Loucy (cell line): Measurements from ENCODE around the gene GATA6.

Experiments
- H2AFZ ChIP-seq: fragments of 200-600 bp; sonication (generic); 2 replicates; pipeline ENCODE4 v1.6.0; 2016; ENCODE audit warnings: antibody characterized with exemption, mild to moderate bottlenecking, low read length, moderate library complexity
- H3F3A ChIP-seq: fragments of 200-600 bp; 2 replicates; pipeline ENCODE4 v1.6.0; 2016; ENCODE audit warnings: antibody characterized with exemption, low read depth, mild to moderate bottlenecking
- H3K27me3 ChIP-seq: fragments of 200-600 bp; sonication (generic); 2 replicates; pipeline ENCODE4 v1.6.1; 2014; ENCODE audit warnings: low read length, mild to moderate bottlenecking; ENCODE audit not compliant: insufficient read depth, poor library complexity, severe bottlenecking
- H3K36me3 ChIP-seq: fragments of 200-600 bp; sonication (generic); 2 replicates; pipeline ENCODE4 v1.6.1; 2016; ENCODE audit warnings: low read length; ENCODE audit not compliant: insufficient read depth
- H3K4me1 ChIP-seq: fragments of 200-600 bp; sonication (generic); 2 replicates; pipeline ENCODE4 v1.5.1; 2014; ENCODE audit warnings: low read length, mild to moderate bottlenecking; ENCODE audit not compliant: insufficient read depth, poor library complexity, severe bottlenecking
- H3K4me2 ChIP-seq: fragments of 200-600 bp; sonication (generic); 2 replicates; pipeline ENCODE4 v1.6.0; 2014; ENCODE audit warnings: antibody characterized with exemption, low read length, low read depth, mild to moderate bottlenecking; ENCODE audit not compliant: poor library complexity, severe bottlenecking
- H3K4me3 ChIP-seq: fragments of 200-600 bp; sonication (generic); 2 replicates; pipeline ENCODE4 v1.5.1; 2014; ENCODE audit warnings: low read length, mild to moderate bottlenecking, mixed read lengths; ENCODE audit not compliant: poor library complexity, severe bottlenecking
- H3K79me2 ChIP-seq: fragments of 200-600 bp; sonication (generic); 2 replicates; pipeline ENCODE4 v1.6.1; 2014; ENCODE audit warnings: low read length; ENCODE audit not compliant: insufficient read depth
- H3K9ac ChIP-seq: fragments of 200-600 bp; sonication (generic); 2 replicates; pipeline ENCODE4 v1.6.0; 2014; ENCODE audit warnings: mild to moderate bottlenecking, low read depth, low read length, moderate library complexity; ENCODE audit not compliant: poor library complexity, severe bottlenecking
- H3K9me2 ChIP-seq: fragments of 200-600 bp; sonication (generic); replicated peaks from 2 replicates; pipeline ENCODE4 v1.6.1; 2016; ENCODE audit warnings: low read depth, low read length, mixed read lengths
- H3K9me3 ChIP-seq: fragments of 200-600 bp; sonication (generic); 2 replicates; pipeline ENCODE4 v1.6.1; 2014; ENCODE audit warnings: mild to moderate bottlenecking, antibody characterized with exemption, low read length, low read depth; ENCODE audit not compliant: insufficient read depth
- H4K20me1 ChIP-seq: fragments of 200-600 bp; sonication (generic); 2 replicates; pipeline ENCODE4 v1.6.0; 2014; ENCODE audit warnings: antibody characterized with exemption, low read length, mild to moderate bottlenecking; ENCODE audit not compliant: insufficient read depth, poor library complexity, severe bottlenecking
- EZH2phosphoT487 ChIP-seq: fragments of 200-600 bp; IDR thresholded peaks from 2 replicates; pipeline ENCODE4 v1.6.1; 2018; ENCODE audit warnings: antibody characterized with exemption, mild to moderate bottlenecking, moderate library complexity, borderline replicate concordance
- TF ChIP-seq, protein P1 (sequence below): fragments of 200-600 bp; sonication (generic); conservative IDR thresholded peaks from 2 replicates; pipeline ENCODE4 v1.5.1; 2014; ENCODE audit warnings: mild to moderate bottlenecking, antibody characterized with exemption, low read length

The GATA6 gene

DNA sequence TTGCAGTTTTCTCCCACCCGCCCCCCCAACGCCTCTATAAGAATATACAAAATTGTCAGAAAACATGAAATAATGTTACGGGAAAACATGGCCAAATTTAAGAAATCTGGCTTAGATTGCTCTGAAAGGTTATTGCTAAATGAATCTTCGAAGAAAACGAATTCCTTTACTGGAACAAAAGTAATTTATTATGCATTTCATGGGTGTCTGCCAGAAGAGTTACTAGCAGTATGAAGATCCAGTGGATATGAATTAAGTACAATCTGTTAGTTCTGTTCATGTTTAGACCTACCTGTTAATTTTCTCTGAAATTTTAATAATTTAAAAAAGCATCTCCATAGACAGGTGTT lies 21.9 kb downstream of the GATA6 start:
- TF ChIP-seq EZH2phosphoT487, result no peak
- TF ChIP-seq, protein P1, sequence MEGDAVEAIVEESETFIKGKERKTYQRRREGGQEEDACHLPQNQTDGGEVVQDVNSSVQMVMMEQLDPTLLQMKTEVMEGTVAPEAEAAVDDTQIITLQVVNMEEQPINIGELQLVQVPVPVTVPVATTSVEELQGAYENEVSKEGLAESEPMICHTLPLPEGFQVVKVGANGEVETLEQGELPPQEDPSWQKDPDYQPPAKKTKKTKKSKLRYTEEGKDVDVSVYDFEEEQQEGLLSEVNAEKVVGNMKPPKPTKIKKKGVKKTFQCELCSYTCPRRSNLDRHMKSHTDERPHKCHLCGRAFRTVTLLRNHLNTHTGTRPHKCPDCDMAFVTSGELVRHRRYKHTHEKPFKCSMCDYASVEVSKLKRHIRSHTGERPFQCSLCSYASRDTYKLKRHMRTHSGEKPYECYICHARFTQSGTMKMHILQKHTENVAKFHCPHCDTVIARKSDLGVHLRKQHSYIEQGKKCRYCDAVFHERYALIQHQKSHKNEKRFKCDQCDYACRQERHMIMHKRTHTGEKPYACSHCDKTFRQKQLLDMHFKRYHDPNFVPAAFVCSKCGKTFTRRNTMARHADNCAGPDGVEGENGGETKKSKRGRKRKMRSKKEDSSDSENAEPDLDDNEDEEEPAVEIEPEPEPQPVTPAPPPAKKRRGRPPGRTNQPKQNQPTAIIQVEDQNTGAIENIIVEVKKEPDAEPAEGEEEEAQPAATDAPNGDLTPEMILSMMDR, result no peak
- Histone ChIP-seq H2AFZ (no peak overlapping the region), H3F3A (no peaks in the 10 kb centered on the region), H4K20me1 (no peaks in the 10 kb centered on the region), H3K9me2 (no peaks in the 10 kb centered on the region), H3K36me3 (no peaks in the 10 kb centered on the region), H3K9me3 (no peaks in the 10 kb centered on the region), H3K27me3 (no peaks in the 10 kb centered on the region), H3K4me2 (no peak overlapping the region), H3K9ac (no peak overlapping the region), H3K4me3 (no peak overlapping the region), H3K4me1 (no peaks in the 10 kb centered on the region), H3K79me2 (no peaks in the 10 kb centered on the region)

- no peaks in the 10 kb centered on the region for H4K20me1 ChIP-seq
- no peaks in the 10 kb centered on the region for H3K9me3 ChIP-seq
- no peak overlapping the region for H3K4me3 ChIP-seq
- no peaks in the 10 kb centered on the region for H3K4me1 ChIP-seq
- no peak overlapping the region for H2AFZ ChIP-seq
- no peak for TF ChIP-seq EZH2phosphoT487
- TF ChIP-seq, protein P1, result no peak
- H3K9ac ChIP-seq, result no peak overlapping the region
- no peaks in the 10 kb centered on the region for H3K79me2 ChIP-seq
- H3K4me2 ChIP-seq, result no peak overlapping the region
- no peaks in the 10 kb centered on the region for H3K9me2 ChIP-seq
- H3K36me3 ChIP-seq, result no peaks in the 10 kb centered on the region
- no peaks in the 10 kb centered on the region for H3F3A ChIP-seq
- no peaks in the 10 kb centered on the region for H3K27me3 ChIP-seq
Observed at GRCh38 chr18:22191923-22192322, 22.5 kb downstream of the GATA6 start.

- no peak overlapping the region for H3K4me2 ChIP-seq
- H3K27me3 ChIP-seq, result no peaks in the 10 kb centered on the region
- no peaks in the 10 kb centered on the region for H4K20me1 ChIP-seq
- no peaks in the 10 kb centered on the region for H3K9me2 ChIP-seq
- H3K4me1 ChIP-seq, result no peaks in the 10 kb centered on the region
- no peaks in the 10 kb centered on the region for H3K9me3 ChIP-seq
- TF ChIP-seq, protein P1, result no peak
- no peak for TF ChIP-seq EZH2phosphoT487
- no peaks in the 10 kb centered on the region for H3F3A ChIP-seq
- H2AFZ ChIP-seq, result no peak overlapping the region
- H3K36me3 ChIP-seq, result no peaks in the 10 kb centered on the region
- no peak overlapping the region for H3K9ac ChIP-seq
- no peaks in the 10 kb centered on the region for H3K79me2 ChIP-seq
- H3K4me3 ChIP-seq, result no peak overlapping the region
Observed at GRCh38 chr18:22193466-22193865, 24.1 kb downstream of the GATA6 start.
